Endometrial microvascular endothelial cells (primary cell): ENCODE data around the gene SHPK. TPM values are rescaled to one million over a fixed set of nuclear protein-coding genes. Genes with fewer than 3 reads are reported as not detected.
"Not testable (repeated sequence)": the region's sequence is repeated elsewhere in the genome, so short reads cannot be mapped to it uniquely, and the experiment has no call there.

Source experiments
- in situ Hi-C: cut with HindIII; loops from 2 replicates; pipeline ENCODE4 v1.10.0; 2017; ENCODE audit warnings: low sequenced_read_pairs, low pct_unique_long_range_greater_than_20kb; ENCODE audit errors: inconsistent ontology term
- total RNA-seq: library from RNA; depleted of rRNA; stranded (reverse); fragments of >200 nt; gene quantifications from one replicate; pipeline ENCODE4 v1.2.3, GENCODE V29; 2015; ENCODE audit errors: inconsistent ontology term

Gene SHPK
- total RNA-seq, 1 donor from 2014 or later, result 25.1 TPM

GRCh38 chr17:3569534-3570137 is 66.4 kb downstream of the SHPK start:
- in situ Hi-C loops, result no loop called here

GRCh38 chr17:3566551-3566950 is 69.5 kb downstream of the SHPK start:
- in situ Hi-C loops, result no loop called here

GRCh38 chr17:3565143-3565542 is 70.9 kb downstream of the SHPK start:
- in situ Hi-C loops, result no loop called here

GRCh38 chr17:3564241-3564640 is 71.8 kb downstream of the SHPK start:
- in situ Hi-C loops, result not testable (repeated sequence)

GRCh38 chr17:3559270-3559645 is 76.8 kb downstream of the SHPK start:
- in situ Hi-C loops, result no loop called here

GRCh38 chr17:3558603-3559269 is 77.3 kb downstream of the SHPK start:
- in situ Hi-C loops, result no loop called here

Other genes with a start within 250 kb of the SHPK start
- gene OR3A2, start 249.9 kb downstream of the SHPK start, total RNA-seq, result not detected
- not detected for gene OR1E1, start 237.8 kb downstream of the SHPK start, total RNA-seq
- gene OR3A3, start 224.9 kb downstream of the SHPK start, total RNA-seq, result not detected
- not detected for gene OR1E2, start 202.4 kb downstream of the SHPK start, total RNA-seq
- gene SPATA22, start 164.4 kb downstream of the SHPK start, total RNA-seq, result not detected
- gene ASPA, start 160.3 kb downstream of the SHPK start, total RNA-seq, result not detected
- not detected for gene TRPV3, start 78.4 kb downstream of the SHPK start, total RNA-seq
- 1.5 TPM for gene TRPV1, start 26.8 kb downstream of the SHPK start, total RNA-seq
- 43.9 TPM for gene CTNS, start 510 bp upstream of the SHPK start, total RNA-seq
- gene TAX1BP3, start 32.3 kb upstream of the SHPK start, total RNA-seq, result 367 TPM
- gene EMC6, start 32.6 kb upstream of the SHPK start, total RNA-seq, result 48.8 TPM
- 0.84 TPM for gene P2RX5, start 59.9 kb upstream of the SHPK start, total RNA-seq
- 17.2 TPM for gene HASPIN, start 87.7 kb upstream of the SHPK start, total RNA-seq
- 23.0 TPM for gene ITGAE, start 164.9 kb upstream of the SHPK start, total RNA-seq
- 29.1 TPM for gene NCBP3, start 210.0 kb upstream of the SHPK start, total RNA-seq